ENCODE results near the gene TMEM150A.
"Not testable (repeated sequence)": the region's sequence is repeated elsewhere in the genome, so short reads cannot be mapped to it uniquely, and the experiment has no call there.

TMEM150A gene

DNA sequence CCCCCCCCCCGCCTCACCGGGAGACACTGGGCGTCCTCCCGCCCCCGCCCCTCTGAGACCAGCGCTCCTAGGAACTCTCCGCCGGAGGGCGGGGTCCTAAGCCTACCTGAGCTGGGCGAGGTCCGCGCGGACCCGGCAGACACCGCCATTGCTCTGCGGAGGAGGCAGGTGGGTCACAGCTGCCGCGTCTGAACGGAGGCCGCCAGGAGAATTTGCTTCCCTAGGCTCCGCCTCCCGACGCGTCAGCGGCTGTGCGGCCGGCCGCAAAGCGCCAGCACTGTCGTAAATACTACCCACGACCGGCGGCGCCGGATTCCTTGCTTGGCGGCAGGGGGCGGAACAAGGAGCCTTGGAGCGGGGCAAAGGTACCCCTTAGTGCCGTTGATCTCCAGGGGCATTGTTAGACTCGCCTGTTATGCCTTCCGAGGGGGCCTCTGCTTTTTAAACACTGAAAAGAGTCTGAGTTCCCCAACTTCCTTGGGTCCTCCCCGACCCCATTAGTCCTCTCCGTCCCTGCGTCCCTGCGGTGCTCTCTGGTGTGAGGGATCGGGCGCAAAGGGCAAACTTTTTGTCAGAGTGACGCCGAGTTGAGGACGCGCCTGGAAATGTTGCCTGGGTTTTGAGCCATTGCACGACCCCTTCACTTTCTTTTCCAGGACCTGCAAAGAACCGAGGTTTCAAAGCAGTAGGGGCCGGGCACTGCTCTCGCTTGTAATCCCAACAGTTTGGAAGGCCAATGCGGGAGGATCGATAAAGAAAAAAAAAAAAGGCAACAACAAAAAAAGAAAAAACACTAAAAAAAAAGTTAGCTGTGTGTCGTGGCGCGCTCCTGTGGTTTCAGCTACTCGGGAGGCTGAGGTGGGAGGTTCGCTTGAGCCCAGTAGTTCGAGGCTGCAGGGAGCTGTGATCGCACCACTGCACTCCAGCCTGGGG lies 41.0 kb downstream of the TMEM150A start, which contains the start of gene GGCX:
TSS of gene GGCX (minus strand) at position 214 of the 933 bp plus-strand sequence. CDS start at position 149, 65 bp downstream.
- DNase-seq, result peak; percentile 37

- no peak for DNase-seq
Measured at GRCh38 chr2:85560812-85561279, 41.7 kb downstream of the TMEM150A start.

GRCh38 chr2:85560403-85560726 lies 42.1 kb downstream of the TMEM150A start:
- not testable (repeated sequence) for DNase-seq

DNA sequence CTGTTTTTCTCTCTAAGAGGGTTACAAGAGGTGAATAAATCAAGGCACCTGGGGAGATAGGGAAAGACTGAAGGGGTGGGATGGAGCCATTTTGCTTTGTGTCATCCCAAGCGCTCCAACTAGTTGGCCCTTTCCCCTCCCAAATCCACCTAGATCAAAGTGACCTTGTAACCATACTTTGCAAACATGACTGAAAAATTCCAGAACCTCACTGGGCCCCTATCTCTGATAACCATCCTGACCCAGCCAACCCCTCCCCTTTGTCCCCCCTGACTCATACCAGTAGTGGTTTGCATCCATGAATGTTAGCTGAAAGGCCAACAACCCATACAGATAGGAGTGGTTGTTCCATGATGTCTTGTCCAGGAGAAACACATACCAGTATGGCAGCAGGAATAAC lies 44.3 kb downstream of the TMEM150A start:
- DNase-seq, result no peak

DNA sequence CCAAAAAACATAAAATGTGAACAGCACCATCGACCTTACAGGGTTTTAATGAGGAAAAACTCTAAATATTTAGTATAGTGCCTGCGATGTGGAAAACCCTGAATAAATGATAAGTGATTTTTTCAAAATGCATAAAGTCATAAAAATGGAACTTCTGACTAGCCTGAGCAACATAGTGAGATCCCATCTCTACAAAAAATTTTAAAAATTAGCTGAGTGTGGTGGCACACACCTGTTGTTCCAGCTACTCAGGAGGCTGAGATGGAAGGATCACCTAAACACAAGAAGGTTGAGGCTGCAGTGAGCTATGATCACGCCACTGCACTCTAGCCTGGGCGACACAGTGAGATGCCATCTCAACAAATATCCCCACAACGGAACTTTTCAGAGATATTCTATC lies 45.4 kb downstream of the TMEM150A start:
- no peak for DNase-seq

- no peak for DNase-seq
Measured at GRCh38 chr2:85554980-85555612, 47.4 kb downstream of the TMEM150A start.

DNA sequence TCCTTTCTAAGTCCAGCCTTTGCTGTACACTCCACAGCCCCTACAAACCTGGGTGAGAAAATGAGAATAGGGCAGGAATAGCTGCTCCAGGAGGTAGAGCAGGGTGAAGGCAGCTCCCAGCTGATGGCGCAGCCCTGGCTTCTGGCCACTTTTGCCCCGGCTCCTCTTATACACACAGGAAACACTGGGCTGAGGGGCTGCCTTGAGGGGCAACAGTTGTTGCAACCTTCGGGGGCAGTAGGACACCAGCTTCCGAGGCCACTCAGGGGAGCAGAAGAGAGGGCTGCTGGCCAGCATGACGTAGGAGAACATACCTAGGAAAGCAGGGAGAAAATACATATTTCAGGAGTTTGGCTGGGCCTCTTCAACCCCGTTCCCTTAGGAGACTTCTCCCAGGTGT lies 49.3 kb downstream of the TMEM150A start:
- no peak for DNase-seq

GRCh38 chr2:85551698-85552678 lies 50.5 kb downstream of the TMEM150A start:
- no peak for DNase-seq

DNA sequence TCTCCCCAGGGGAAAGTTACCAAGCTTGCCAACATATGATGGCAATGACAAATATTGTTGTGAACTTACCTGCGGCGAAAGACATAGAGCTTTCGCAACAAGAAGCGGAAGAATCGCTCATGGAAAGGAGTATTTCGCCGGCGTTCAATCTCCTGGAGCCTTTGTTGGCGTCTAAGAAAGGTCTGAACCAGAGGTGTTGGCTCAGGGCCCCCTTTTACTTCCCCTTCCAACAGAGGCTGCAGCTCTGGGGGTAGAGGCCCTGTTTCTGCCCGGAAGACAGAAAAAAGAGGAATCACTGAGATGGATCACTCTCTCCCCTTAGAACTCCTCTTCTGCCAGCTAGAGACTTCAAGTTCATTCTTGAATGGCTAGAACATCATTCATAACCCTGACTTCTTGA lies 52.0 kb downstream of the TMEM150A start:
- no peak for DNase-seq

DNA sequence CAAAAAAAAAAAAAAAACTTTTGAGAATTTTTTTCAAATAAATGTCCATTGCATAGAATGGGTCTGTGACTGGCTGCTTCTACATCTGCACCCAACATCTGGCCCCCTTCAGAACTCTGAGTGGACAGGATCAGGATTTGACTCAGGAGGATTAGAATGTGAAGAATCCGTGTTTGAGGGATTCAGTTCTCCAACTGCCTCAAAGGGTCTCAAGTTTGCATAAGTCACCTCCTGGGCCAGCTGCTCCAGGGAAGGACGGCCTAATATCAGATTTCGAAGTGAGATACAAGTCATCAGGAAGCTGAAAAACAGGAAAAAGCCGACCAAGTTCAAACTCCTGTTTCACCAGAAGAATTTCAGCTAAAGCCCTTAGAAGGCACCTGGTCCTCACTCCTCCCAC lies 52.7 kb downstream of the TMEM150A start:
- no peak for DNase-seq

GRCh38 chr2:85549095-85549494 lies 53.4 kb downstream of the TMEM150A start:
- DNase-seq, result no peak

DNA sequence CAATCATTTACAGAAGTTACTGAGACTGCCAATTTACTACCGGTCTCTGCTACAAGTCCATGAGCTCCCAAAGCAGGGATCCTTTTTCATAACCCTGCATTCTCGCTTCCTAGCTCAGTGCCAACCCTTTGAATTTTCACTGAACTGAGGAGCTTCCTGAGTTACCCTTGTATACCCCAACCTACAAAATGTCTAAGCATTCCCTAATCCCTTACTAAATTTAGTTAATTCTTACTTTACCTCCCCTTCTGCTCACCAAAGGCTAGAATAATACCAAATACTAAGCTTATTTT lies 53.9 kb downstream of the TMEM150A start:
- no peak for DNase-seq

Measured in NCI-H1417 treated with DMSO at 0.1 percent for 48 hours (cell line).